ENCODE data around the gene MMP2. TPM values are rescaled to one million over a fixed set of nuclear protein-coding genes. Genes with fewer than 3 reads are reported as not detected.

The MMP2 gene
- total and polyA plus RNA-seq, 2 of the 8 experiments (the other 6 are each of a cell fraction or from before 2014, with no cell fraction given) = 33.6 to 58.2 TPM

- no peak for TF ChIP-seq GTF2F1 (IDR thresholded peaks at IDR 0.05; ENCODE audit: borderline replicate concordance, low read depth, low read length)
- no peak for TF ChIP-seq CBX5 (IDR thresholded peaks at IDR 0.05; ENCODE audit: low read depth, low read length)
These were observed 63.6 kb downstream of the MMP2 start (continued) for GRCh38 chr16:55542459-55543082.
